Astrocyte (in vitro differentiated cells and primary cell): ENCODE measurements around the gene SCCPDH. TPM values are rescaled to one million over a fixed set of nuclear protein-coding genes. Genes with fewer than 3 reads are reported as not detected.
"Not testable (repeated sequence)": the region's sequence is repeated elsewhere in the genome, so short reads cannot be mapped to it uniquely, and the experiment has no call there.

Source experiments
- DNase-seq: peaks from one replicate; pipeline ENCODE4 v3.0.0-alpha.2; 2010; ENCODE audit warnings: low read depth
- FAIRE-seq: peaks from 2 replicates; lab custom pipeline; 2011; peaks lifted over from hg19 to GRCh38; lab: Jason Lieb, UNC
- H2AFZ ChIP-seq: 2 replicates; pipeline ENCODE4 v1.6.0; 2012; ENCODE audit warnings: low read depth, low read length, inconsistent platforms
- H3K27ac ChIP-seq: 2 replicates; pipeline ENCODE4 v1.5.1; 2011; ENCODE audit warnings: low read depth, low read length, inconsistent platforms
- H3K27me3 ChIP-seq: 2 replicates; pipeline ENCODE4 v1.6.0; 2011; ENCODE audit warnings: low read length, inconsistent platforms; ENCODE audit not compliant: insufficient read depth
- H3K36me3 ChIP-seq: 2 replicates; pipeline ENCODE4 v1.5.1; 2011; ENCODE audit warnings: low read length, inconsistent platforms; ENCODE audit not compliant: insufficient read depth
- H3K4me1 ChIP-seq: 2 replicates; pipeline ENCODE4 v1.5.1; 2011; ENCODE audit warnings: low read length, inconsistent platforms; ENCODE audit not compliant: insufficient read depth
- H3K4me2 ChIP-seq: 2 replicates; pipeline ENCODE4 v1.6.0; 2012; ENCODE audit warnings: low read length, inconsistent platforms
- H3K4me3 ChIP-seq: 2 replicates; pipeline ENCODE4 v1.5.1; 2011; ENCODE audit warnings: low read depth, mild to moderate bottlenecking, low read length, inconsistent platforms; ENCODE audit not compliant: insufficient read depth
- H3K79me2 ChIP-seq: 2 replicates; pipeline ENCODE4 v1.6.0; 2012; ENCODE audit warnings: mild to moderate bottlenecking, low read length, inconsistent platforms; ENCODE audit not compliant: insufficient read depth
- H3K9ac ChIP-seq: 2 replicates; pipeline ENCODE4 v1.6.0; 2012; ENCODE audit warnings: mild to moderate bottlenecking, low read length, inconsistent platforms
- H3K9me3 ChIP-seq: 2 replicates; pipeline ENCODE4 v1.5.1; 2012; ENCODE audit warnings: low read depth, mild to moderate bottlenecking, low read length, inconsistent platforms; ENCODE audit not compliant: insufficient read depth
- H4K20me1 ChIP-seq: 2 replicates; pipeline ENCODE4 v1.6.0; 2012; ENCODE audit warnings: low read length, inconsistent platforms; ENCODE audit not compliant: insufficient read depth
- H3K27ac Mint-ChIP-seq: one replicate; pipeline ENCODE4 v1.8.0; 2021; ENCODE audit warnings: mild to moderate bottlenecking, mixed read lengths; ENCODE audit not compliant: unreplicated experiment
- H3K27me3 Mint-ChIP-seq: one replicate; pipeline ENCODE4 v1.8.0; 2021; ENCODE audit warnings: low read depth, mixed read lengths; ENCODE audit not compliant: unreplicated experiment
- H3K36me3 Mint-ChIP-seq: one replicate; pipeline ENCODE4 v1.8.0; 2021; ENCODE audit warnings: low read depth, mixed read lengths; ENCODE audit not compliant: unreplicated experiment
- H3K4me1 Mint-ChIP-seq: one replicate; pipeline ENCODE4 v1.8.0; 2021; ENCODE audit warnings: low read depth, mixed read lengths; ENCODE audit not compliant: unreplicated experiment
- H3K4me3 Mint-ChIP-seq: one replicate; pipeline ENCODE4 v1.8.0; 2021; ENCODE audit warnings: mild to moderate bottlenecking, moderate library complexity, mixed read lengths; ENCODE audit not compliant: unreplicated experiment
- H3K9me3 Mint-ChIP-seq: one replicate; pipeline ENCODE4 v1.8.0; 2021; ENCODE audit warnings: mild to moderate bottlenecking, mixed read lengths; ENCODE audit not compliant: unreplicated experiment
- CTCF ChIP-seq: IDR thresholded peaks from 2 replicates; pipeline ENCODE4 v1.5.1; 2011; ENCODE audit warnings: low read depth, mild to moderate bottlenecking, inconsistent platforms, low read length, moderate library complexity; ENCODE audit not compliant: insufficient read depth
- EZH2 ChIP-seq: IDR thresholded peaks from 2 replicates; pipeline ENCODE4 v1.6.1; 2012; ENCODE audit warnings: mild to moderate bottlenecking, low read length, inconsistent platforms; ENCODE audit not compliant: insufficient read depth
- total RNA-seq: library from RNA; stranded (reverse); gene quantifications from 2 replicates; pipeline ENCODE4 v1.2.1, GENCODE V29; 2021

Gene SCCPDH
- total RNA-seq, 1 donor from 2014 or later, result 25.0 TPM

GRCh38 chr1:246742396-246742795, 18.2 kb downstream of the SCCPDH start:
- Histone ChIP-seq H3K27ac (no peak overlapping the region), H3K9me3 (no peaks in the 10 kb centered on the region), H3K4me2 (no peak overlapping the region), H2AFZ (no peak overlapping the region), H3K36me3 (peaks cover 8% of the 10 kb centered on the region), H4K20me1 (no peaks in the 10 kb centered on the region), H3K4me3 (no peak overlapping the region), H3K4me1 (no peaks in the 10 kb centered on the region), H3K79me2 (no peaks in the 10 kb centered on the region), H3K9ac (no peak overlapping the region), H3K27me3 (no peaks in the 10 kb centered on the region)
- no peak for FAIRE-seq
- peaks cover 36% of the 10 kb centered on the region for H3K36me3 Mint-ChIP-seq
- no peaks in the 10 kb centered on the region for H3K4me1 Mint-ChIP-seq
- no peak for TF ChIP-seq CTCF
- H3K27me3 Mint-ChIP-seq, result no peaks in the 10 kb centered on the region
- no peak overlapping the region for H3K4me3 Mint-ChIP-seq
- peaks cover 13% of the 10 kb centered on the region for H3K9me3 Mint-ChIP-seq
- no peak overlapping the region for H3K27ac Mint-ChIP-seq
- no peak for DNase-seq

- H3K79me2 ChIP-seq, H3K27ac Mint-ChIP-seq, H3K4me3 ChIP-seq, DNase-seq, H3K36me3 ChIP-seq, H3K4me2 ChIP-seq, H3K4me1 Mint-ChIP-seq, FAIRE-seq, H3K27me3 Mint-ChIP-seq, H4K20me1 ChIP-seq, H3K9ac ChIP-seq, H3K4me3 Mint-ChIP-seq, H2AFZ ChIP-seq, H3K27me3 ChIP-seq, H3K4me1 ChIP-seq, H3K9me3 ChIP-seq, H3K27ac ChIP-seq: not testable (repeated sequence)
- H3K9me3 Mint-ChIP-seq, result peaks cover 15% of the 10 kb centered on the region
- H3K36me3 Mint-ChIP-seq, result peaks cover 35% of the 10 kb centered on the region
These were observed 21.9 kb downstream of the SCCPDH start for GRCh38 chr1:246746155-246746554.

- Histone ChIP-seq H3K9ac (no peak overlapping the region), H3K4me1 (no peaks in the 10 kb centered on the region), H2AFZ (no peak overlapping the region), H3K79me2 (no peaks in the 10 kb centered on the region), H3K36me3 (peaks cover 3% of the 10 kb centered on the region), H4K20me1 (no peaks in the 10 kb centered on the region), H3K27me3 (no peaks in the 10 kb centered on the region), H3K27ac (no peak overlapping the region), H3K4me3 (no peak overlapping the region), H3K4me2 (no peak overlapping the region), H3K9me3 (no peaks in the 10 kb centered on the region)
- FAIRE-seq (no peak), DNase-seq (no peak)
- Mint-ChIP-seq H3K27me3 (no peaks in the 10 kb centered on the region), H3K4me3 (no peak overlapping the region), H3K36me3 (peaks cover 23% of the 10 kb centered on the region), H3K27ac (no peak overlapping the region), H3K4me1 (peaks cover 7% of the 10 kb centered on the region), H3K9me3 (peaks cover 10% of the 10 kb centered on the region)
- no peak for TF ChIP-seq EZH2
- no peak for TF ChIP-seq CTCF
These were observed 23.8 kb downstream of the SCCPDH start for GRCh38 chr1:246748006-246748405.
